OCI-LY3 (cell line): ENCODE results near the gene DDX17.

ENCODE experiments used
- H2AFZ ChIP-seq: fragments of 200-600, 300-600 bp; shearing (Covaris generic); 2 replicates; pipeline ENCODE4 v1.6.0; 2014; ENCODE audit warnings: antibody characterized with exemption, low read depth, low read length
- H3K27ac ChIP-seq: fragments of 200-600, 300-600 bp; sonication (generic); 2 replicates; pipeline ENCODE4 v1.5.1; 2014; ENCODE audit warnings: mild to moderate bottlenecking, low read length, moderate library complexity, mixed read lengths
- H3K27me3 ChIP-seq: fragments of 200-600, 300-600 bp; sonication (generic); 2 replicates; pipeline ENCODE4 v1.6.1; 2014; ENCODE audit warnings: low read depth, low read length, mixed read lengths
- H3K36me3 ChIP-seq: fragments of 200-600, 300-600 bp; sonication (generic); replicated peaks from 2 replicates; pipeline ENCODE3; 2014; ENCODE audit warnings: low read depth, low read length, mixed read lengths
- H3K4me1 ChIP-seq: fragments of 300-600, 200-600 bp; sonication (generic); 2 replicates; pipeline ENCODE4 v1.6.1; 2014; ENCODE audit warnings: low read length, mixed read lengths
- H3K4me2 ChIP-seq: fragments of 200-600, 300-600 bp; sonication (generic); 2 replicates; pipeline ENCODE4 v1.6.1; 2014; ENCODE audit warnings: low read length, mixed read lengths
- H3K4me3 ChIP-seq: fragments of 300-600, 200-600 bp; sonication (generic); 2 replicates; pipeline ENCODE4 v1.5.1; 2014; ENCODE audit warnings: antibody characterized with exemption, mild to moderate bottlenecking, low read length, moderate library complexity
- H3K79me2 ChIP-seq: fragments of 300-600, 200-600 bp; shearing (Covaris generic); 2 replicates; pipeline ENCODE4 v1.6.1; 2014; ENCODE audit warnings: mild to moderate bottlenecking, low read length, mixed read lengths
- H3K9ac ChIP-seq: fragments of 300-600, 200-600 bp; shearing (Covaris generic); 2 replicates; pipeline ENCODE4 v1.6.0; 2014; ENCODE audit warnings: mild to moderate bottlenecking, low read length, moderate library complexity
- H3K9me3 ChIP-seq: fragments of 200-600, 300-600 bp; shearing (Covaris generic); 2 replicates; pipeline ENCODE4 v1.6.1; 2014; ENCODE audit warnings: low read length, mixed read lengths; ENCODE audit not compliant: insufficient read depth
- H4K20me1 ChIP-seq: fragments of 200-600, 300-600 bp; sonication (generic); 2 replicates; pipeline ENCODE4 v1.6.1; 2016; ENCODE audit warnings: low read length, mixed read lengths; ENCODE audit not compliant: insufficient read depth
- CTCF ChIP-seq: fragments of 200-600, 300-600 bp; sonication (generic); IDR thresholded peaks from 2 replicates; pipeline ENCODE4 v1.5.1; 2014; ENCODE audit warnings: antibody characterized with exemption, low read length, low read depth
- EZH2phosphoT487 ChIP-seq: fragments of 200-600 bp; shearing (Covaris generic); IDR thresholded peaks from 2 replicates; pipeline ENCODE4 v1.6.1; 2018; ENCODE audit warnings: antibody characterized with exemption, mixed run types, low read depth

DDX17 gene

GRCh38 chr22:38505541-38506117 lies 482 bp downstream of the DDX17 start:
- H3K4me1 ChIP-seq: peaks cover 26% of the 10 kb centered on the region
- no peaks in the 10 kb centered on the region for H3K27me3 ChIP-seq
- H3K4me2 ChIP-seq: peak overlapping the region; percentile 86
- H3K9ac ChIP-seq: peak overlapping the region; percentile 100
- H3K9me3 ChIP-seq: no peaks in the 10 kb centered on the region
- H2AFZ ChIP-seq: no peak overlapping the region
- H3K36me3 ChIP-seq: peaks cover 44% of the 10 kb centered on the region
- peaks cover 58% of the 10 kb centered on the region for H3K79me2 ChIP-seq
- H3K27ac ChIP-seq: peak overlapping the region; percentile 86
- H3K4me3 ChIP-seq: peak overlapping the region; percentile 97
- TF ChIP-seq CTCF (no peak), EZH2phosphoT487 (no peak)
- H4K20me1 ChIP-seq: peaks cover 39% of the 10 kb centered on the region

- Histone ChIP-seq H2AFZ (no peak overlapping the region), H4K20me1 (peaks cover 39% of the 10 kb centered on the region), H3K9me3 (no peaks in the 10 kb centered on the region), H3K36me3 (peaks cover 48% of the 10 kb centered on the region), H3K27ac (peak overlapping the region; percentile 86), H3K79me2 (peaks cover 63% of the 10 kb centered on the region), H3K27me3 (no peaks in the 10 kb centered on the region), H3K4me2 (peak overlapping the region; percentile 86), H3K4me3 (peak overlapping the region; percentile 97), H3K4me1 (peaks cover 26% of the 10 kb centered on the region), H3K9ac (peak overlapping the region; percentile 100)
- TF ChIP-seq CTCF (no peak), EZH2phosphoT487 (no peak)
Measured at GRCh38 chr22:38504731-38505540, 1.2 kb downstream of the DDX17 start.

GRCh38 chr22:38503021-38503420 lies 3.1 kb downstream of the DDX17 start:
- H3K4me1 ChIP-seq: peaks cover 26% of the 10 kb centered on the region
- no peak overlapping the region for H2AFZ ChIP-seq
- peaks cover 48% of the 10 kb centered on the region for H4K20me1 ChIP-seq
- peaks cover 66% of the 10 kb centered on the region for H3K36me3 ChIP-seq
- H3K4me3 ChIP-seq: 0 out of 2 replicates have a peak overlapping the region, but pooled peaks have one; percentile 97
- H3K4me2 ChIP-seq: peak overlapping the region; percentile 86
- H3K9me3 ChIP-seq: no peaks in the 10 kb centered on the region
- TF ChIP-seq CTCF (no peak), EZH2phosphoT487 (no peak)
- H3K9ac ChIP-seq: no peak overlapping the region
- H3K27ac ChIP-seq: no peak overlapping the region
- H3K27me3 ChIP-seq: no peaks in the 10 kb centered on the region
- H3K79me2 ChIP-seq: peaks cover 82% of the 10 kb centered on the region
